Measurements from ENCODE around the gene VIM.
"Not testable (repeated sequence)": the region's sequence is repeated elsewhere in the genome, so short reads cannot be mapped to it uniquely, and the experiment has no call there.

VIM gene

DNA sequence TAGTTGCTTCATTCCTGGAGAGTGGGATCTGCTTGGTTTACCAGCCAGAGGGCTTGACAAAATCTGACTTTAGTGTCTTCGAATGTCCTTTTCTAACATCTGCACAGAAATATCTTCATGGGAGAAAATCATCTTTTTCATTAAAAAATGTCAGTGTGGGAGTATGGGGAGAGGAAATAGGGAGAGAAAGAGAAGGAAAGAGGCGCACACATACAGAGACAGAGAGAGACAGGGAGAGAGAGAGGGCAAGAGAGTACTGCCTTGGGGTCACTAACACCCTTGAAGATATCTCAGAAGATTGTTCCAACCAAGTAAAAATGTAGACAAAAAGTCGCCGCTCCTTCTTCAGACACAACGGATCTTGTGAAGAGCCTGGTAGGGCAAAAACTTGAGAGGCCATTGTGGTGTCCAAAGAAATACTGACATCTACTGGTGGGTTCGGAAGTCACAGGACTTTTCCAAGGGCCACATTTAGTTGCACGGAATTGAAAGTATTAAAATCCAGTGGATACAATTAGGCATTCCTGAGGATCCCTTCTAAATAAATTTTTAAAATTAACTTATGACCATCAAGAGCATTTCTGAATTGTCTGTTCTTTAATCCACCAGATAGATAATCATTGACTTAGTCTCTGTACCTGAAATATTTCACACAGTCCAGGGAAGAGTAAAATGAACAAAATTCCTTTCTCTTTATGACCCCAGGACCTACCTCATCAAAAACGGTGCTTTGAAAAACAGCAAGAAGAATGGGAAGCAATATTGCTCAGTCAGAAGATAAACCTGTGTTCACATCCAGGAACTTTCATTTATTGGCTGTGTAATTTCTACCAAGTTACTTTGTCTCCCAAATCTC, 29.7 kb downstream of the VIM start:
- peak; percentile 46 for DNase-seq

- no peak for DNase-seq
Observed at GRCh38 chr10:17262502-17262901, 34.5 kb downstream of the VIM start.

DNA sequence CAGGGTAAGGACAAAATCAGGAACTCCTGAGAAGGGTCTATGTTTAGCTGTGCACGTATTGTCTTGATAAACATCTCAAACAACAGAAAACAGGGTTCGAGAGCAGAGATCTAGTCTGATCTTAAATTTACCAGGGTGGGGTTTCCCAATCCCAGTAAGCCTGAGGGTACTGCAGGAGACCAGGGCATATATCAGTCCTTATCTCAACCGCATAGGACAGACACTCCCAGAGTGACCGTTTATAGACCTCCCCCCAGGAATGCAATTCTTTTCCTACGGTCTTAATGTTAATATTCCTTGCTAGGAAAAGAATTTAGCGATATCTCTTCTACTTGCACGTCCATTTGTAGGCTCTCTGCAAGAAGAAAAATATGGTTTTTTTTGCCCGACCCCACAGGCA, 35.5 kb downstream of the VIM start:
- DNase-seq, result no peak

- DNase-seq, result no peak
Observed at GRCh38 chr10:17265468-17265867, 37.4 kb downstream of the VIM start.

DNA sequence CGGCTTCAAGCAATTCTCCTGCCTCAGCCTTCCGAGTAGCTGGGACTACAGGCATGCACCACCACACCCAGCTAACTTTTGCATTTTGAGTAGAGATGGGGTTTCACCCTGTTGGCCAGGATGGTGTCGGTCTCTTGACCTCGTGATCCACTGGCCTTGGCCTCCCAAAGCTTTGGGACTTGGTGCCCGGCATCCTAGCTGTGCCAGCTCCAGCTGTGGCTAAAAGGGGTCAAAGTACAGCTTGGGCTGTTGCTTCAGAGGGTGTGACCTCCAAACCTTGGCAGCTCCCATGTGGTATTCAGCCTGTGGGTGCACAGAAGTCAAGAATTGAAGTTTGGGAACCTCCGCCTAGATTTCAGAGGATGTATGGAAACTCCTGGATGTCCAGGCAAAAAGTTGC, 38.5 kb downstream of the VIM start:
- DNase-seq, result not testable (repeated sequence)

DNA sequence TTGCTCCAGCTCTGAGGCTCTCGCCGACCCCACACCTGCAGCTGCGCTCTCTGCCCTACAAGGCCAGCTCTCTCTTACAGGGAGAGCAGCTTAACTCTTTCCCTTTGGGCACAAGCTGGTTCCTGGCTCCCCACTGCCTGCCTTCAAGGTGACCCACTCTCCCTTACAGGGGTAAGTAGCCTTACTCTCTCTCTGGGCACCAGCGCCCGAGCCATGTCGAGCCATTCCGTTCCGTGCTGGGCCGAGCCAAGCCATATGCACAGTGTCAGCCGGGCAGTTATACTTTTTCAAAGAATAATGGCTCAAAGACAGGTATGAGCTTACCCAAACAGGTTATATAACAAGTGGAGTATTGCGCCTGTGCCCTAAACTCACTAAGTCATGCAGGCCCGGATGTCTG, 44.6 kb downstream of the VIM start:
- DNase-seq, result no peak

- DNase-seq, result no peak
Observed at GRCh38 chr10:17273403-17273802, 45.4 kb downstream of the VIM start.

GRCh38 chr10:17276756-17277424, 48.8 kb downstream of the VIM start:
- no peak for DNase-seq

DNA sequence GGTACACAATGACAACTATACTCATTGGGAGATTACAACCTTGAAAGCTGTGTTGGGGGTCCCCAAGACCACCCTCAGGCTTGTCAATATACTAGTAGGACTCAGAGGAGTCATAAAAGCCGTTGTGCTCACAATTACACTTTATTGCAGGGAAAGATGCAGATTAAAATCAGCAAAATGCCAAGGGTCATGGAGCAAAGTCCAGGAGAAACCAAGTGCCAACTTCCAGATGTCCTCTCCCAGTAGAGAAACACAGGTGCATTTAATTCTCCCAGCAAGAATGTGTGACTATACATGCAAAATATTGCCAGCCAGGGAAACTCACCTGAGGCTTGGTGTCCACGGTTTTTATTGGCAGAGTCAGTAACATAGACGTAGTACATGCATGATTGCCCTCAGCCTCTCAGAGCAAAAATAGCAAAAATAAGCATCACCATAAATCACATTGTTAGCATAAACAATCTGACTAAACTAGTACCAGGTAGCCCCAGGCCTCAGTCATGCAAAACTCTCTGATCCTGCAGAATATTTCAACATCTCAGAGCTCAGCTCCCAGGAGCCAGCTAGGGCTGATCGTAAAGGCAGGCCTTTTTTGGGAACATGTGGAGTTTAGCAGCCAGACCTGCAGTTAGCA, 50.7 kb downstream of the VIM start:
- no peak for DNase-seq

DNA sequence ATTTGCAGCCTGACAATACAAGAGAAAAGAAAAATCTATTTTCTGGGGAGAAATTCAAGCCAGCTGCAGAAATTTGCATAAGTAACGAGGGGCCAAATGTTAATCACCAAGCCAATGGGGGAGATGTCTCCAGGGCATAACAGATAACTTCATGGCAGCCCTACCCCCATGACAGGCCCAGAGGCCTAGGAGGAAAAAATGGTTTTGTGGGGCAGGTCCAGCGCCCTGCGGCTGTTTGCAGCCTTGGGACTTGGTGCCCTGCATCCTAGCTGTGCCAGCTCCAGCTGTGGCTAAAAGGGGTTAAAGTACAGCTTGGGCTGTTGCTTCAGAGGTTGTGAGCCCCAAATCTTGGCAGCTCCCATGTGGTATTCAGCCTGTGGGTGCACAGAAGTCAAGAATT, 54.3 kb downstream of the VIM start:
- DNase-seq, result no peak

DNA sequence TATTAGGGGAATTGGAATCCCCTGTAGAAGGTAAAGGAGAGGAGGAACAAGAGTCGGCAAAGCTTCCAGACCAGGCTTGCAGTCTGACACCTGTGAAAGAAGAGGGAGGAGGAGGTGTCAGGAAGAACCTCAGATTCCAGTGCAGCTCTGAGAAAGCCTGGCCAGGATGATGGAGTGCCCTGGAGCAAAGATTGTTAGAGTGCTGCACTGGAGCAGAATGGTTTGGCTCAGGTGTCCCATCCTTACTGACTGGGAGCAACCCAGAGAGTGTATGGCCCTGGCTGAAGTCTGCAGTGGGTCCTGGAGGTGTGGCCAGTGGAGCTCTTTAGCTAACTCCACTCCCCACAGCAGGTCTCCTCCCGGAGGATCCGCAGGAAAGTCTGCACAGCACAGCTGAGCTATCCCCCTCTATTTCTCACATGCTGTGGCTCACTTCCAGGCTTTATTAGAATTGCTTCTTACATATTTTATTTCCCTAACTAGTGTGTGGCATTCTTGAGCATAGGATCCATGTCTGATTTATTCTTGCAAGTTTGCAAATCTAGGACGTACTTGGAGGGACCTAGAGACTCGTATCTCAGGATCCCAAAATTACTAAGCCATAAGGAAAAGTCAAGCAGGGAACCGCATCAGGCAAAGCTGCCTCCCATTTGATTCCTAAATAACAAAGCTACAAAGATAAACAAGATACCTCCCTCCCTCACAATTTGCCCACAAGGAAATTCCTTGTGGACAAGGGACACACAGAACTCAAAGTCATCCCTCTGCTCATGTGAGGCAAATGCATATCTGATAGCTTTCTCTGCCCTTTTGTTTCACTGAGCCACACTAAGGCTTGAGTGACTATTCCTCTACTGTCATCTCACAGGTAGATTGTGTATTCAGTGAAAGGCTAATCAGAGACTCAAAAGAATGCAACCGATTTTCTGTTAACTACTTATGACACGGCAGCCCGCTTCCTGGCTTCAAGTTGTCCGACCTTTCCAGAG, 58.8 kb downstream of the VIM start:
- DNase-seq, result no peak
